GM12878 (cell line): Measurements from ENCODE around the gene KASH5. TPM values are rescaled to one million over a fixed set of nuclear protein-coding genes. Genes with fewer than 3 reads are reported as not detected.

ENCODE experiments used
- ATAC-seq: fragments of 200-7000 bp; cut with Tn5 transposase; 3 replicates; pipeline ENCODE4 v1.9.1; 2020; ENCODE audit warnings: mild to moderate bottlenecking, moderate library complexity
- BruUV-seq: library from RNA; stranded (reverse); fragments of 400-500 nt; replicated peaks from 2 replicates; lab custom pipeline; 2021; lab: Mats Ljungman, UMichigan
- CTCF ChIA-PET: fragments of 300-600 bp; sonication (Branson Sonifier 250); formaldehyde crosslinking; extraction: SDS; loops from one replicate; lab custom pipeline; 2021; ENCODE audit warnings: inconsistent platforms; lab: Yijun Ruan, JAX
- POLR2A ChIA-PET: fragments of 350-600 bp; formaldehyde crosslinking; extraction: SDS; loops from one replicate; lab custom pipeline; 2021; ENCODE audit warnings: inconsistent platforms; lab: Charles Lee
- RAD21 ChIA-PET: fragments of 300-600 bp; sonication (Branson Sonifier 250); formaldehyde crosslinking; loops from one replicate; lab custom pipeline; 2023; ENCODE audit warnings: antibody characterized with exemption; ENCODE audit not compliant: unreplicated experiment; lab: Charles Lee
- SMC1A ChIA-PET: fragments of 300-600 bp; sonication (Branson Sonifier 250); formaldehyde crosslinking; loops from one replicate; lab custom pipeline; 2023; ENCODE audit not compliant: unreplicated experiment, uncharacterized antibody; lab: Charles Lee
- DNase-seq: peaks from one replicate; pipeline ENCODE4 v3.0.0-alpha.2; 2011; ENCODE audit warnings: low read depth, low spot score
- FAIRE-seq: peaks from 3 replicates; lab custom pipeline; 2011; peaks lifted over from hg19 to GRCh38; lab: Jason Lieb, UNC
- H2AFZ ChIP-seq: 2 replicates; pipeline ENCODE4 v1.6.0; 2011; ENCODE audit warnings: low read depth, low read length, control low read depth; ENCODE audit not compliant: control insufficient read depth
- H3K27ac ChIP-seq: 2 replicates; pipeline ENCODE4 v1.5.1; 2011; ENCODE audit warnings: control low read depth; ENCODE audit not compliant: control insufficient read depth, insufficient read depth
- H3K27me3 ChIP-seq, 2 experiments: replicated peaks in 1 of 2; 2 replicates each; pipeline versions ENCODE4 v1.6.0 to v1.6.1; 2011; ENCODE audit warnings: low read length in 1 of 2; ENCODE audit not compliant: control insufficient read depth in 2 of 2, insufficient read depth in 2 of 2
- H3K36me3 ChIP-seq, 2 experiments: 2 replicates each; pipeline ENCODE4 v1.5.1; 2011; ENCODE audit warnings: low read length in 1 of 2; ENCODE audit not compliant: control insufficient read depth in 2 of 2, insufficient read depth in 2 of 2
- H3K4me1 ChIP-seq: 2 replicates; pipeline ENCODE4 v1.6.1; 2011; ENCODE audit warnings: mild to moderate bottlenecking, low read length, moderate library complexity, mixed read lengths; ENCODE audit not compliant: control insufficient read depth, insufficient read depth
- H3K4me2 ChIP-seq: 2 replicates; pipeline ENCODE4 v1.6.0; 2011; ENCODE audit warnings: control low read depth; ENCODE audit not compliant: control insufficient read depth, insufficient read depth
- H3K4me3 ChIP-seq: fragments of 200-600 bp; sonication (generic); 2 replicates; pipeline ENCODE4 v1.5.1; 2016
- H3K79me2 ChIP-seq: 2 replicates; pipeline ENCODE4 v1.6.0; 2011; ENCODE audit warnings: low read length; ENCODE audit not compliant: control insufficient read depth, insufficient read depth
- H3K9ac ChIP-seq: 2 replicates; pipeline ENCODE4 v1.8.0; 2011; ENCODE audit warnings: low read length, control low read depth, mixed read lengths; ENCODE audit not compliant: control insufficient read depth, insufficient read depth
- H3K9me3 ChIP-seq: replicated peaks from 3 replicates; pipeline ENCODE4 v1.5.1; 2011; ENCODE audit warnings: mild to moderate bottlenecking, low read length; ENCODE audit not compliant: control insufficient read depth, insufficient read depth
- H4K20me1 ChIP-seq: 2 replicates; pipeline ENCODE4 v1.6.0; 2011; ENCODE audit not compliant: control insufficient read depth, insufficient read depth
- EED ChIP-seq: sonication (generic); IDR thresholded peaks from 2 replicates; pipeline ENCODE4 v1.6.1; 2016; ENCODE audit warnings: antibody characterized with exemption, low read depth
- IKZF2 ChIP-seq, 2 experiments: fragments of 450-650 bp; IDR thresholded peaks; 2 replicates each; pipeline ENCODE4 v1.6.1; 2017; ENCODE audit warnings: mild to moderate bottlenecking in 2 of 2, moderate library complexity in 2 of 2
- MTA3 ChIP-seq: IDR thresholded peaks from 2 replicates; pipeline ENCODE4 v1.6.1; 2012; ENCODE audit warnings: low read length, inconsistent platforms, borderline replicate concordance
- NFIC ChIP-seq: IDR thresholded peaks from 2 replicates; pipeline ENCODE4 v1.6.1; 2012; ENCODE audit warnings: low read depth, mild to moderate bottlenecking, inconsistent platforms, low read length, moderate library complexity
- SMARCA5 ChIP-seq: fragments of 450-650 bp; IDR thresholded peaks from 2 replicates; pipeline ENCODE4 v1.6.1; 2017; ENCODE audit warnings: mild to moderate bottlenecking
- SRF ChIP-seq, 2 experiments: IDR thresholded peaks; 2 replicates each; pipeline ENCODE4 v1.6.1; 2011; ENCODE audit warnings: low read depth in 2 of 2, low read length in 2 of 2, mild to moderate bottlenecking in 1 of 2, moderate library complexity in 1 of 2
- ZBTB4 ChIP-seq: fragments of 450-650 bp; formaldehyde crosslinking; IDR thresholded peaks from 2 replicates; pipeline ENCODE4 v1.4.0; 2022; ENCODE audit warnings: mild to moderate bottlenecking, moderate library complexity
- ZBTB40 ChIP-seq: fragments of 450-650 bp; IDR thresholded peaks from 2 replicates; pipeline ENCODE4 v1.6.1; 2016; ENCODE audit warnings: mild to moderate bottlenecking, moderate library complexity, borderline replicate concordance
- WGBS: methylation state at CpG from one replicate; pipeline ENCODE4 v1.1.6; 2016; ENCODE audit warnings: low lambda C conversion rate; ENCODE audit not compliant: insufficient replicate concordance, insufficient coverage; ENCODE audit errors: missing lambda C conversion rate; 5-methylcytosine and 5-hydroxymethylcytosine counted together
- in situ Hi-C: fragments of 300-500 bp; cut with MboI; formaldehyde crosslinking; loops from 9 replicates; pipeline ENCODE4 v1.14.3; 2018; ENCODE audit warnings: mixed read lengths
- intact Hi-C: fragments of 100-400 bp; cut with micrococcal nuclease; formaldehyde crosslinking; loops from one replicate; pipeline ENCODE4 v1.14.2; 2022; ENCODE audit not compliant: unreplicated experiment
- polyA plus RNA-seq, 11 experiments: library from polyadenylated mRNA; depleted of rRNA in 4 of 11; unstranded in 6 of 11; stranded (reverse) in 5 of 11; fragments of >200 nt; fragmentation: Nextera tagmentation in 4 of 11; fragmentation: Illumina TruSeq in 1 of 11; extraction: Ambion mirVana in 4 of 11; extraction: Trizol in 1 of 11; gene quantifications; 1 replicate in 1 of 11; 2 replicates in 10 of 11; pipeline versions ENCODE4 v1.2.1 to v1.2.3, GENCODE V29; 2011 to 2016; ENCODE audit warnings: inconsistent platforms in 2 of 11, missing spikeins in 2 of 11, low read depth in 1 of 11
- total RNA-seq, 4 experiments: library from RNA; depleted of rRNA in 3 of 4; stranded (reverse); fragments of >200 nt in 3 of 4; fragmentation: Illumina TruSeq in 1 of 4; extraction: Trizol in 1 of 4; gene quantifications; 2 replicates each; pipeline versions ENCODE4 v1.2.1 to v1.2.3, GENCODE V29; 2013 to 2021
- TF ChIP-seq, protein P1 (sequence below): fragments of 450-650 bp; IDR thresholded peaks from 2 replicates; pipeline ENCODE4 v1.6.1; 2017; ENCODE audit warnings: antibody characterized with exemption, mild to moderate bottlenecking, moderate library complexity

KASH5 gene
- total and polyA plus RNA-seq, 10 of the 15 experiments (the other 5 are each of a cell fraction or from before 2014, with no cell fraction given): 0.03 to 0.06 (median 0.05) TPM; not detected in 7

- peaks cover 12 to 31% of the 10 kb centered on the region in 2 experiments for H3K27me3 ChIP-seq
- no peaks in the 10 kb centered on the region for H3K4me1 ChIP-seq
- BruUV-seq: no TSS peak
- DNase-seq: no peak
- CTCF ChIA-PET: no interaction called here
- TF ChIP-seq NFIC (no peak), MTA3 (no peak), IKZF2 (IDR thresholded peaks at IDR 0.05) (no peak), EED (no peak), ZBTB40 (no peak), ZBTB4 (CRISPR knock-in tag) (no peak), SRF (IDR thresholded peaks at IDR 0.05; ENCODE audit: low read depth in 2 of 2, low read length in 2 of 2) (no peak), SMARCA5 (no peak)
- TF ChIP-seq, protein P1, sequence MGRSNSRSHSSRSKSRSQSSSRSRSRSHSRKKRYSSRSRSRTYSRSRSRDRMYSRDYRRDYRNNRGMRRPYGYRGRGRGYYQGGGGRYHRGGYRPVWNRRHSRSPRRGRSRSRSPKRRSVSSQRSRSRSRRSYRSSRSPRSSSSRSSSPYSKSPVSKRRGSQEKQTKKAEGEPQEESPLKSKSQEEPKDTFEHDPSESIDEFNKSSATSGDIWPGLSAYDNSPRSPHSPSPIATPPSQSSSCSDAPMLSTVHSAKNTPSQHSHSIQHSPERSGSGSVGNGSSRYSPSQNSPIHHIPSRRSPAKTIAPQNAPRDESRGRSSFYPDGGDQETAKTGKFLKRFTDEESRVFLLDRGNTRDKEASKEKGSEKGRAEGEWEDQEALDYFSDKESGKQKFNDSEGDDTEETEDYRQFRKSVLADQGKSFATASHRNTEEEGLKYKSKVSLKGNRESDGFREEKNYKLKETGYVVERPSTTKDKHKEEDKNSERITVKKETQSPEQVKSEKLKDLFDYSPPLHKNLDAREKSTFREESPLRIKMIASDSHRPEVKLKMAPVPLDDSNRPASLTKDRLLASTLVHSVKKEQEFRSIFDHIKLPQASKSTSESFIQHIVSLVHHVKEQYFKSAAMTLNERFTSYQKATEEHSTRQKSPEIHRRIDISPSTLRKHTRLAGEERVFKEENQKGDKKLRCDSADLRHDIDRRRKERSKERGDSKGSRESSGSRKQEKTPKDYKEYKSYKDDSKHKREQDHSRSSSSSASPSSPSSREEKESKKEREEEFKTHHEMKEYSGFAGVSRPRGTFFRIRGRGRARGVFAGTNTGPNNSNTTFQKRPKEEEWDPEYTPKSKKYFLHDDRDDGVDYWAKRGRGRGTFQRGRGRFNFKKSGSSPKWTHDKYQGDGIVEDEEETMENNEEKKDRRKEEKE: no peak
- TF ChIP-seq, all 136 proteins: peak for 0
- Histone ChIP-seq H3K9ac (no peak overlapping the region), H4K20me1 (no peaks in the 10 kb centered on the region), H2AFZ (no peak overlapping the region), H3K27ac (no peak overlapping the region), H3K4me2 (no peak overlapping the region), H3K36me3 (no peaks in the 10 kb centered on the region), H3K9me3 (no peaks in the 10 kb centered on the region), H3K4me3 (no peak overlapping the region), H3K79me2 (no peaks in the 10 kb centered on the region)
- intact Hi-C loops: no loop called here
- no peak for ATAC-seq
- in situ Hi-C loops: loop anchor here (5.0 kb wide), 1 partner anchor 46 kb away; no protein-coding TSS in a partner anchor
- FAIRE-seq: no peak
- RAD21 ChIA-PET: no interaction called here
- POLR2A ChIA-PET: no interaction called here
- 2% methylated on average over 6 of the region's 6 CpGs for WGBS
- SMC1A ChIA-PET: no interaction called here
Measured at GRCh38 chr19:49438261-49438660, 50.2 kb downstream of the KASH5 start.
